GM19452 (cell line): ENCODE measurements around the gene PIK3CD.
"Not testable (repeated sequence)": the region's sequence is repeated elsewhere in the genome, so short reads cannot be mapped to it uniquely, and the experiment has no call there.

Experiments
- ATAC-seq: cut with Tn5 transposase; IDR thresholded peaks from one replicate; pipeline ENCODE4 v1.9.1; 2021; ENCODE audit not compliant: unreplicated experiment

PIK3CD gene

DNA sequence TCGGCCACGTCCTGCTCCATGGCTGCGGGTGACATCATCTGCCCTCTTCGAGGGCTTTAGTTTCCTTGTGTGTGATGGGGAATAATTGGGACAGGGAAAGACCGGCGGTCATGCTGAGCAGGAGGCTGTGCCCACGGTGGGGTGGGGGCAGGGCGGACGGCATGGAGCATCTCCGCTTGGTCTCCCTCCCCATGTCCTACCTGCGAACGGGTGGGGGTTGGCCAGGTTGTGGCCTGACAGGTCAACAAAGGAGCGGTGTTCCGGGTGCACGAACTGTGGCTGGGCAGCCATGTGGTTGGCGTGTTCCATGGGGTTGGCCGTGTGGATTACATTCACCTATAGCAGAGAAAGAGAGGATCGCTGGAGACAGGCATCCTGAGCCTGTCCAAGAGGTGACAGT, 80.0 kb downstream of the PIK3CD start:
- no peak for ATAC-seq

DNA sequence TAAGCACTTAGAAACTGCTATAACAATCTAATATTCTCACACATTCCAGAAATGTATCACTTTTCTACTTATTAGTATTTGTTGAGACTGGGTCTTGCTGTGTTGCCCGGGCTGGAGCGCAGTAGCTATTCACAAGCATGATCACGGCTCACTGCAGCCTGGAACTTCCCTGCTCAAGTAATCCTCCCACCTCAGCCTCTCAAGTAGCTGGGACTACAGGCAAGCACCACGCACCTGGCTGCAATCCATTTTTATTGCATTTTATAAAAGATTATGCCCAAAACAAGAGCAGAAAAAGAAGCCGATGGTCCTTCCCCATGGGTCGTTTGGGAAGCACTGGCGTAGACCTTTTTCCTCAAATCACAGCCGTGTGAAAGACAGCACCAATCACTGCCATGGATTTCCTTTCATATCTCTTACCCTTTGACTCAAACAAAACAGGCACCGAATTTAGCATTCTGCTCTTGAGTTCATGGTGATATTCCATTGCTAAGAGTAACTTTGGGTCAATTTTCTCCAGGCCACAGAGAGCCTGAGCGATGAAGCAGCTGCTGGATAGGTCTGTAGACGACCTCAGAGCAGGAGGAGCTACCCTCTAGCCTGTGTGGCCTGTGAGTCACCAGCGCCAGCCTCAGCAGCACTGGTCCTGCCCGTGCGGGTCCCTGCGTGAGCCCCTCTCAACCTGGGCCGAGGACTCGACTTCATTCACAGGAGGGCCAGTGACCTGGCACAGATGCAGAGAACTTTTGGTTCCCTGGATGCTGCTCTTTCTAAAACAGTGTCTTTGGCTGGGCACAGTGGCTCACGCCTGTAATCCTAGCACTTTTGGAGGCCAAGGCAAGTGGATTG, 80.8 kb downstream of the PIK3CD start:
- ATAC-seq = no peak

DNA sequence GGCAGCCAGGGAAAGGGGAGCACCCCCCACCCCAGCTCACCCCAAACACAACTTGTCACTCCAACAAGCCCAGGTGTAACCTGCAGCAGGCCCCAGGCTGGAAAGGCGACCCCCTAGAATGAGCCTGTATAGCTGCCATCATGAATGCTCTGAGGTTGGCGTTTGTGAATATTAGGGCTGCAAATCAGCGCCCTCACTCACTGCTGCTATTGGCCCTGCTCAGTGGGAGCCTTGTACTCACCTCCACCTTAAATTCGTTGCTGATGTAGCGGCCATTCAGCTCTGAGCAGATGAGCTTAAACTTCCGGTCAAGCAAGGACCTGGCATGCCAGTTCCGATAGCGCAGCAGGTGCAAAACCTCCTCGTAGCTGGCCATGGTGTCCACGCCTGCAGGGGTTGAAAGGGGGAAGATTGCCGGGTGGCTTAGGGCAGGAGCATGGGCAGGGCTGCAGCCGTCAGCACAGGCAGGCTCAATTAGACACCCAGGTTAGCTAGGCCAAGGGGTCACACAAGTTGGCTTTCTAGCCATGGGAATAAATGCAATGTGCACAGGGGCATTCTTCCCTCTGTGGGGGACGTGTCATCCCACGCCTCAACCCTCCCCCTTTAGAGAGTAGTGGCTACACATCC, 81.7 kb downstream of the PIK3CD start:
- ATAC-seq = no peak

DNA sequence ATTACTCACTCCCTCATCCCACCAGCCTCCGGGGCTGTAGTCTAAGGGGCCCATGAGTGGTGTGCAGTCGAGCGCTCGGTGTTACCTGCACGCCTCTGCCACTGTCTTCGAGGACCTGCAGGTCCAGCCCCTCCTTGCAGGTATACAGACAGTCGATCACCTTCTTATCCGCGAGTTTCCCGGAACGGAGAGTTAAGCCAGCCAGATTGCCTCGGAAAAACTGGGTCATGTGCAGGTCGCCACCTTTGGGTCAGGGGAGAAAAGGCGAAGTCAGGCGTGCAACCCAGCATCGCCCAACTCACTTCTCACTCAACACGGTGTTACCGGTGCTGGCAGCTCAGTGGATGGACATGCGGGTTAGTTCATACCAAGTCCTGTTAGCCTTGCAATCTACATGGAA, 84.3 kb downstream of the PIK3CD start:
- ATAC-seq = no peak

DNA sequence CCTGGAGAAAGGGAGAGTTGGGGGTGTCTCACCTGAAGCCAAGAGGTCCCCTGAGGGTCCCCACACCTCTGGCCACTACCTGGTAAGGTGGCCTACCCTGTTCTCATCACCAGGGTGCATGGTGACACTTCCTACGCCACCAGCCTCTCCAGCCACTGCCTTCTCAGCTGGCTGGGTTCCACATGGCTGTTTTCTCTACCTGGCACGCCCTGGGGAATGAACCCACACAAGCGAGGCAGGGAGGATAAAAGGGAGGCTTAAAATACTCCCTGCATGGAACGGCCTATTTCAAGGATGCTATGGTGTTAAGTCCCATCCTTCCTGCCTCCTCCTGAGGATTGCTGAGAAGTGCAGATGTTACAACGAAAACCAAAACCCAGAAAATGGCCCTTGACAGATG, 84.7 kb downstream of the PIK3CD start:
- no peak for ATAC-seq

DNA sequence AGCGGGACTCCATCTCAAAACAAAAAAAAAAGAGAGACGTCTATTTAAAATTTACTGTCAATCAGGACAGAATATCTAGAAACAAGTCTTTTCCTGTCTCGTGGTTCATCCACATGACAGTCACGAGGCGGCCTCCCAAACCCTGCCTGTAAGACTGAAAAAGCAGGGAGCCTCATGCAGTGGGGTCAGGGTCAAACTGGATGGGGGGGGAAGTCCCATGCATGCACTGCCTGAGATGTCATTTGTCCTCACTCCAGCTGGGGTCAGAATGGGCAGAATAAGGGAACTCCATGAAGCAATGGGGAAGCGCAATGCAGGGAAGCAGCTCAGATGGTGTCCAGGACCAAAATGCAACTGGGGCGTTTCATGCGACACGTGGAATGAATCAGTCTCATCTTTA, 85.5 kb downstream of the PIK3CD start:
- ATAC-seq = no peak

DNA sequence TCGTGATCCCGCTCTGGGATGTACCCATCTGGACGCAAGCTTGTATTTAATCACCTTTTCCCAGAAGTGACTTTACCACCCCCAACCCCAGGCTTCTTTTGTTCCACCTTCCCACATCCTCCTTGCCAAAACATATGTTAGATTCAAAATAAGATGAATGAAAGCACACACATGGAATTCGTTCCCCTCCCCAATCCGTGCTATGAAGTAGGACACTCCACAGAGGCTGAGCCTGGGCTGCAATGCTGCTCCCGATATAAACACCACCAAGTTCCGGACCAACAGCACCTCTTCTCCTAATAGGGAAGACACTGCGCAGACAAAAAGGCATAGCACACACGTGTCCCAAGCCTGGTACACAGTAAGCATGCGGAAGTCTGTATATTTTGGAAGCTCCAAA, 86.1 kb downstream of the PIK3CD start:
- no peak for ATAC-seq

DNA sequence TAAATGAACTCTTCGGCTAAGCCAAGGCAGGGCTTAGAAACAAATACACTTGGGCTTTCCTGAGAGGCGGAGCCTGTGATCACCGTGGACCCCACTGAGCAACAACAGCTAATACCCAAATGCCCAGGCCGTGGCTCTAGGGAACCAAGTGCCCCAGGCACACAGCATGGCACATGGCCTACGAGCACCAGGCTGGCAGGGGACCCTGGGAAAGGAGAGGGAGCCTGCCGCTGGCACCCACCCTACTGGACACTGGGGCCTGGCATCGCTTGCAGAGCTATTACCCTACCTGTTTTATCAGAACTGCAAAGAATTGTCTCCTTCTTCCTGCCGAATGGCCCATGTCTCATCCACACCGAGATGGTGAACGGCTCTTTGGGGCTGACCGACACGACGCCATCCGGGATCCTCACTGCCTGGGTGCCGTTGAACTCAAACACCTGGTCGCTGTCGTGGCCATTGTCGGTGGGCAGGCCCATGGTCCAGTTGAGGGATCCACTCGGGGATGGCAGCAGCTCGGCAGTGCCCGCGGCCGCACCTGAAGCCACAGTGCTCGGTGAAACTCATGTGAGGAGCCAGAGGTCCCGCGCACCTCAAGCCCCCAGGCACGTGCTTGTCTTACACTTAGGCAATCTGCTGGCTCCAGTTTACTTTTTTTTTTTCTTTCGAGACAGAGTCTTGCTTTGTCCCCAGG, 92.7 kb downstream of the PIK3CD start:
- ATAC-seq = no peak

DNA sequence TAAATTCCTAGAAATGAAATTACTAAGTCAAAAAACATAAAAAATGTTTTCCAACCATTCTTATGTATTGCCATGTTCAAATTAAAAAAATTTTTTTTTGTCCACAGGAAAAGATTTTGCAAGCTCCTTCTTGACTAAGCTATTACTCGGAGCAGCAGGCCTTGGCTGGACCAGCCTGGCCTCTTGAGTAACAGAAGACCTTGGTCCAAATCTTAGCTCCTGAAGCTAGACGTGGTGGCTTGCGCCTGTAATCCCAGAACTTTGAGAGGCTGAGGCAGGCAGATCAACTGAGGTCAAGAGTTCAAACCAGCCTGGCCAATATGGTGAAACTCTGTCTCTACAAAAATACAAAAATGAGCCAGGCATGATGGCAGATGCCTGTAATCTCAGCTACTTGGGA, 94.7 kb downstream of the PIK3CD start:
- no peak for ATAC-seq

DNA sequence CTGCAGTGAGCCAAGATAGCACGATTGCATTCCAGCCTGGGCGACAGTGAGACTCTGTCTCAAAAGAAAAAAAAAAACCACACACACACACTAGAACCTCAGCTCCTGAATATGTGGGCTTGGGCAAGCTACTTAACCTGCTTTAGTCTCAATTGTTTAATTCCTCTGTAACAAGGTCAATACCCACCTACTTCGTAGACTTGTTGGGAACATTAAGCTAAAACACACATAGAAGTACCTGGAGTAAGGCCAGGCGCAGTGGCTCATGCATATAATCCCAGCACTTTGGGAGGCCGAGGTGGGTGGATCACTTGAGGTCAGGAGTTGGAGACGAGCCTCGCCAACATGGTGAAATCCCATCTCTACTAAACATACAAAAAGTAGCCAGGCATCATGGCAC, 95.1 kb downstream of the PIK3CD start:
- ATAC-seq = no peak

DNA sequence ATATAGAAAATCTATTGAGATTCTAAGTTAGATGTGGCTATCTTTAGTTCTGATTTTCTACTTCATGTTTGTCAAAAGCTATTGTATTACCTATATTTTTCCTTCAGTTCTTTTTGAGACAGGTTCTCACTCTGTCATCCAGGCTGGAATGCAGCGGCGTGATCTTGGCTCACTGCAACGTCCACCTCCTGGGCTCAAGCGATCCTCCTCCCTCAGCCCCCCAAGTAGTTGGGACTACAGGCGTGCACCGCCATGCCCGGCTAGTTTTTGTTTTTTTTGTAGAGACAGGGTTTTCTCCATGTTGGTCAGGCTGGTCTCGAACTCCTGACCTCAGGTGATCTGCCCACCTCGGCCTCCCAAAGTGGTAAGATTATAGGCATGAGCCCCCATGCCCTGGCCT, 96.9 kb downstream of the PIK3CD start:
- ATAC-seq = not testable (repeated sequence)

DNA sequence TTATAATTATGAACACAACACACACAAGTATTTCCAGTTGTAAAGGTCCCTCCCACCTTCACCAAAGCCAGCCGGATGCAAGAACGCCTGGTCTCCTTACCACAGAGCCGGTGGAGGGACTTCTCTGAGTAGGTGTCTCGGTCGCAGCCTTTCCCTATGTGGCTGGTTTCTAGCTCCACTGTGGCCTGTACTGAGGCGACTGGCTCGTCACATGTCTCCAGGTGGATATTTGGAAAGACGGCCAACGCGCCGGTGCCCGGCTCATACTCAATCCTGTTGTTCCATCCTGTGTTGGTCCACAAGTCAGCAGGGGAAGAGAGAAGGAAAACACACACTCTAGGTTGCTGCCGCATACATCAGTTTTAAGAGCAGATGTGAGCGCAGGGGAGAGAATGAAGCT, 97.8 kb downstream of the PIK3CD start:
- ATAC-seq = no peak

DNA sequence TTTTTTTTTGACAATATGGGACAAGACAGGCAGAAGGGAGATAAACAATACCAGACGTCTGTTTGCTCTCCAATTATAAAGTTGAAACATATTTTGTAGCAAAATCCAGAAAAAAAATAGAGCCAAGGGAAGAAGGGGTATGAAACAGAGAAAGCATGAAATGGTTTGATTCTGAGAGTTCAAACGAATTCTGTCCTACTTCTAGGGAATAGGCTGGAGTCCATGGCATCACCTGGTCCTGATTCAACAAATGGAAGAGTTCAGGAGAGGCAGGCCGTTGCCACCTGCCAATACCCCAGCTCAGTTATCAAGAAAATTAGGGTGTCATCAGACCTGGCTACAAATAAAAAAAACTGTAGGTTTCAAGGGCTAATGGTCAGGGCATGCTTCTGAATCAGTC, 100.4 kb downstream of the PIK3CD start:
- no peak for ATAC-seq

DNA sequence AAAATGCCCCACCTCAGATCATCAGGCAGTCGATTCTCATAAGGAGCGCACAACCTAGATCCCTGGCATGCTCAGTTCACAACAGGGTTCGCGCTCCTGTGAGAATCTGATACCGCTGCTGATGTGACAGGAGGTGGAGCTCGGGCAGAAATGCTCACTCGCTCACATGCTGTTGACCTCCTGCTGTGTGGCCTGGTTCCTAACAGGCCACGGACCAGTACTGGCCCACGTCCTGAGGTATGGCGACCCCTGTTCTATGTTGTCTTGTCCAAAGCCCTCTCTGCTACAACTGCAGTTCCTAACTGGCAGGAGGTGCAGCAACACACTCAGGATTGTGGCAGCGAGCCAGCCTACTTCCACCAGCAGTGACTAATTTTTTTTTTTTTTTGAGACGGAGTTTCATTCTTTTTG, 101.6 kb downstream of the PIK3CD start:
- ATAC-seq = no peak

DNA sequence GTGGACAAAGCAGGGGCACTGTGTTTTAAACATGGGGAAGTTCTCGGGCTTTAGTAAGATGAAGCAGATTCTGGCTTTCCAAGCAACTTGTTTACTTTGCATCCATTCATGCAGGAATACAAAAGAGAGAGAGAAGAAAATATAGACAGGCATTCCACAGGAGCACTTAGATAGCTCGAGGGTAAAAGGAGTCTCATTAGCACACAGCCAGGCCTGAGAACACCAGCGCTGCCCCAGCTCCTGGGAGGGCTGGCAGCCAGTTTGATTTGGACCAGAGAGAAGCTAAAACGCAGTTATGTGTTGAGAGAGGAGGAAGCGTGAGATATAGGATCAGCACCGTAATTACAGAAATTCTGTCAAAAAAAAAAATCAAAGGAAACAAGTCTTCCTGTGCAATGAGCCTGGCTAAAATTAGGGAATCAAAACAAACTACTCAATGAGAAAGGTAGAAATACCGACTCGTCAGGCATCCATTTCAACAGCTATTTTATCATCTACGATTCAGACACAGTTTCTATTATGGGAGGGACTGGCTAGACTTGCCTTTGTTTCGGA, 104.0 kb downstream of the PIK3CD start:
- no peak for ATAC-seq

DNA sequence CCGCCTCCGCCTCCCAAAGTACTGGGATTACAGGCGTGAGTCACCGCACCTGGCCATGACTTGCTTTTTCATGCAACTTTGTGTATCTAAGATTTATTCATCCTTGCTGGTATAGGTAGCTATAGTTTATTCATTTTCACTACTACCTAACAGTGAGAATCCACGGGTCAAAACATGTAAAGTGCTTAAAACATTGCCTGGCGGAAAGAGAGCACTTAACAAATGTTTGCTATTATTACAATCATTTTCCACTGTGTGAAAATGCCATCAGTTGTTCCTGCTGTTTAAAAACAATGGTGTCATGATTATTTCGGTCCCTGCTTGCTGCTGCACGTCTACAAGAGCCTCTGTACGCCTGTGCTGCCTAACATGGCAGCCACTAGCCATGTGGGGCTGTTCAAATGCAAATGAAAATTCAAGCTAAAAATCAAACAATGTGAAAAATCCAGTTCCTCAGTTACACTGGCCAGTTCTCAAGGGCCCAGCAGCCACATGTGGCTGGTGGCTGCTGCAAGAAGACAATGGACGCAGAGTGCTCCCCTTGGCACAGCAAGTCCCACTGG, 107.1 kb downstream of the PIK3CD start:
- ATAC-seq = no peak

DNA sequence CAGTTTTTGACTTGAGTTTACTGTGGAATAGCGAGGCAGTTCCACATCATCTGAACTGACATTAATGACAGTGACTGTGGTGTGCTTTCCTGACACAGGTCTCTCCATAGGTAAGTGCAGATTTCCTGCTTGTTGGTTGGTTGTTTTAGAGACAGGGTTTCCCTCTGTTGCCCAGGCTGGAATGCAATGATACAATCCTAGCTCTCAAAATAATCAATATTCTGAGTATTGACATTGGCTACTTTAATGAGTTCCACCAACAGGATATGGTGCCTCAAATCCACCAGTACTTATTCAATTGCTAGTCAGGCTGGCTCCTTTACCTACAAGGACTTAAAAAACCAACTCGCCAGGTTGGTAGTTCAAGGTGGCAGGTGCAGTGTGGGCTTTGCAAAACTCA, 108.4 kb downstream of the PIK3CD start:
- ATAC-seq = no peak

DNA sequence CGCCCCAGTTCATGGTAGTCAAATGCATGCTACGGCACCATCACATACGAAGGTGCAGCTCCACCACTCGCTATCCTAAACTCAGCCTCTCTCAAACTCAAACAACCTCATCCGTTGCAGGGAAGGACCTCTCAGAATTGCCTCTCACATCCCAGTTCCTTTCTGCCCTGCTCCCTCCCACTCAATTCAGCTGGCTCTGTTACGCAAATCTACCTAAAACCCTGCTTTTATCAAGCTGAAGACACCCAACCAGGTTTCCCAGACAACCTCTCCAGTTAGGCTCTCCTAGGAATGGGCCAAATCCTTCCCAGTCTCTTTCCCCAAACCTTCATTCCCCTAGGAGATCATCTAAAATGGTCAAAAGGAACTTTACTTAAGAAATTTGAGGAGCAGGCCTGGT, 109.3 kb downstream of the PIK3CD start:
- ATAC-seq = no peak

DNA sequence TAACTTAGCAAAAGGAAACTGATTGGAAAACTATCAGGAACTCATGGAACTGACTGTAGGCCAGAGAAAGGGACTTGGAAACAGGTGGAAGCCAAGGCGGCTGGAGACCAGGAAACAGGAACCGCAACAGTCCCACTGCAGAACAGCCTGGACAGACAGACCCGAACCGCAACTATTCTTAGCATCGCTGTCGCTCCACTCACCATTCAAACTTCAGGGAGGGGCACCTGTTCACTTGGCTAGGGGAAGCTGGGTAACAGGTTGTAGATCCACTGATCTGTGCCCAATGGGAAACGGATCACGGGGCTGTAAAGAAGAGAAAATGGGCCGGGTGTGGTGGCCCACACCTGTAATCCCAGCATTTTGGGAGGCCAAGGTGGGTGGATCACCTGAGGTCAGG, 110.3 kb downstream of the PIK3CD start:
- no peak for ATAC-seq

DNA sequence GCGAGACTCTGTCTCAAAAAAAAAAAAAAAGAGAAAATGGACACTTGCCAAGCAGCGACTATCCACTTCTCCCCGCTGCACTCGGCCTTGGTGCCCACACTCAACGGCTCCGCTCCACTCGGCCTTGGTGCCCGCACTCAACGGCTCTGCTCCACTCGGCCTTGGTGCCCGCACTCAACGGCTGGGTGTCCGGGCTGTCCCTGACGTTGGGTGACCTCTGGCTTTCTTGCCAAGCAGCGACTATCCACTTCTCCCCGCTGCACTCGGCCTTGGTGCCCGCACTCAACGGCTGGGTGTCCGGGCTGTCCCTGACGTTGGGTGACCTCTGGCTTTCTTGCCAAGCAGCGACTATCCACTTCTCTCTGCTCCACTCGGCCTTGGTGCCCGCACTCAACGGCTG, 110.9 kb downstream of the PIK3CD start:
- ATAC-seq = not testable (repeated sequence)

DNA sequence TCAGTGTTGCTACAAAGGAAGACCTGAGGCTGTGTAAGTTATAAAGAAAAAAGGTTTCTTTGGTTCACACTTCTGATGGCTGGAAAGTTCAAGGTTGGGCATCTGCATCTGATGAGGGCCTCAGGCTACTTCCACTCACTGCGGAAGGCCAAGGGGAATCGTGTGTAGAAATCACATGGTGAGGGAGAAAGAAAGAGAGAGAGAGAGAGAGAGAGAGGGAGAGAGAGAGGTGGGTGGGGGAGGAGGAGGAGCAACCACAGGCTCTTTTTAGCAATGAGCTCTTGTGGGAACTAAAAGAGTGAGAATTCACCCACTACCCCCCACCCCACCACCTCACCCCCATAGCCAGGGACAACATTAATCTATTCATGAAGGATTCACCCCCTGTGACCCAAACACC, 112.4 kb downstream of the PIK3CD start:
- ATAC-seq = no peak

DNA sequence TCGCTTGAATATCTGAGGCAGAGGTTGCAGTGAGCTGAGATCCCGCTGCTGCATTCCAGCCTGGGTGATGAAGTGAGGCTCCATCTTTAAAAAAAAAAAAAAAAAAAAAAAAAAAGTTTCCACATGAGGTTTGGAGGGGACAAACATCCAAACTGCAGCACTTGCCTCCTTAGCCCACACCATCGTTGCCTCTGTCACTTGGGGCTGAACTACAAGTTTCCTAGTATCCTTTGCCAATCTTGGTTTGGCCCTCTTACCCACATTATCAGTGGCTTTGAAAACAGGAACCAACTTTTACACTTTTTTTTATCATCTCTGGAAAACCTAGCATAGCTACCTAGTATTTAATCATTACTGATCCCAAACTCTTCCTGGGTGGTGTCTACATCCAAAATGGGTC, 113.0 kb downstream of the PIK3CD start:
- ATAC-seq = no peak
